HUDEP-2 (cell line): ENCODE measurements around the gene TCFL5.

Experiments used
- DNase-seq, 76 experiments: peaks; one replicate each; lab custom pipeline; 2025; ENCODE audit not compliant: unreplicated experiment in 76 of 76; lab: John Stamatoyannopoulos, UW

The TCFL5 gene

DNA sequence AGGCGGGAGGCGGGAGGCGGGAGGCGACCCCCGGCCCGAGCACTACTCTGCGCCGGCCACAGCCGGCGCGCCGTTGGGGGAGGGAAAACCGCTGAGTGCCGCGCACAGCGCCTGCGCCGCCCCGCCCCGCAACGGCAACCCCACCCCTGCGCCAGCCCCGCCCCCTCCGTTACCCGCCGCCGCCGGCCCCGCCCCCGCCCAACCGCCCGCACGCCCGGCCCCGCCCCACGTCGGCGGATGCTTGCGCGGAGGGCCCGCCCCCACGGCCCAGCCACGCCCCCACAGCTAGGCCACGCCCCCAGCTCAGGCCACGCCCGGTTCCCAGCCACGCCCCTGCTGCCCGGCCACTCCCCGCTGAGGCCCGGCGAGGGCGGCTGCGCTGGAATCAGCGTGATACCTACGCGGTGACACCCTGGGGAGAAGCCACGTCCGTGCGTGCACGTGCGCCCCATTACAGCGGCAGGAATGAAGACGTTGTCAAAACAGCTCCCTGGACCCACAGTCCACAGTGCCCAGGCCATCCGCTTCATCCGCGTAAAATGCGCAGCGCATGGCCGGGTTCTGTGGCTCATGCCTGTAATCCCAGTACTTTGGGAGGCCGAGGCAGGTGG lies at the start of gene TCFL5:
Gene TCFL5 (minus strand): TSS at position 97 of the 611 bp plus-strand sequence. CDS start 152 bp downstream, outside the sequence.
- peak in 74 of 76 experiments; percentile 32 to 96 (median 82) for DNase-seq

DNA sequence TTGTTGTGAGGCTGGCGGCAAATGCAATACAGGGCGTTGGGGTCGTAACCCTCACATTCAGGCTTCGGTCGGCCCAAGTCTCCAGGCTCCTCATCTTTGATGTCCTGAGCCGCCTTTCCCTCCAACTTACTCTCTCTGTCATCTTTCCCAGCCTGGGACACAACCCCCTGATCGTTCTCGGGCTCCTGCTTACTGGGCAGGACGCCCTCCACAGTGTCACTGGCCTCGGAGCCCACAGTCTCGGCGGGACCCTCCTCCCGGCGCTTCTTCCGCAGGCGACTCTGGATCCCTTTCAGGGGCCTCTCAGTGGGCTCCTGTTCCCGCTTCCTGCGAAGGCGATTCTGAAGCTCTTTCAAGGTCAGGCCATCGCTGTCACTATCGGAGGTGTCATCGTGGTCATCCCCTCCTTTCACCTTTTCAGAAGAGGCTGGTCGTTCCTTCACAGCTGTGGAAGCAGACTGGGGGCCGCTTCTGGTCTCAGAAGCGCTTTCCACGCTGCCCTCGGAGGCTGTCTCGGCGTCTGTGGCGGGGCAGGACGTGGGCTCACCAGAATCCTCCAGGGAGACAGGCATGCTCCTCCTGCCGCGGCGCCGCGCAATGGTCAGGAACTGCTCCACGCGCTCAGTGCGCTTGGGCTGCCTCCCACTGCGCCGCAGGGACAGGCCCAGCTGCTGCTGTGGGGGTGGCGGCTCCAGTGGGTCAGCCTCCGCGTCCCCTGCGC lies 49.3 kb upstream of the TCFL5 start:
- no peak for DNase-seq

DNA sequence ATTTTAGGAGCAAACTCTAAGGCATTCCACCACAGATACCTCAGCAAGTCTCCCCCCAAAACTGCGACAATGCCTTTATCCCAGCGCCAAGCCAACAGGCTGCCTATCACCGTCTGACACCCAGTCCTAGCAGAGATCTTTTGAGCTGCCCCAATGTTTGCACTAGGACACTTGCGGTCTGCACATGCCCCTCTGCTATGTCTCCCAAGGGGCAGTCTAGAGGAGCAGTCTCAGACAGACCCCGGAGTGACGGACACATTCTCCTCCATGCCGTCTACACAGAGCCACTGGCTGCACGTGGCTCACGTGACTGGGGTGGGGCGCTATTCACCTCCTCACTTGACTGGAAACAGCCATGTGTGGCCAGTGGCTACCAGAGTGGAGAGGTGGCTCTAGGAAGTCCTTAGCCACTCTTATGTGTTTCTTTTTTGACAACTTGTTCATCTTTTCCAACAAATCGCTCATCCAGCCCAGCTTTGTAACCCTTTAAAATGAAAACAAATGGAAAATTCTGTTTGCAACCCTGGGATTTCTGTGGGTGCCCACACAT lies 48.7 kb upstream of the TCFL5 start:
- DNase-seq = no peak

DNA sequence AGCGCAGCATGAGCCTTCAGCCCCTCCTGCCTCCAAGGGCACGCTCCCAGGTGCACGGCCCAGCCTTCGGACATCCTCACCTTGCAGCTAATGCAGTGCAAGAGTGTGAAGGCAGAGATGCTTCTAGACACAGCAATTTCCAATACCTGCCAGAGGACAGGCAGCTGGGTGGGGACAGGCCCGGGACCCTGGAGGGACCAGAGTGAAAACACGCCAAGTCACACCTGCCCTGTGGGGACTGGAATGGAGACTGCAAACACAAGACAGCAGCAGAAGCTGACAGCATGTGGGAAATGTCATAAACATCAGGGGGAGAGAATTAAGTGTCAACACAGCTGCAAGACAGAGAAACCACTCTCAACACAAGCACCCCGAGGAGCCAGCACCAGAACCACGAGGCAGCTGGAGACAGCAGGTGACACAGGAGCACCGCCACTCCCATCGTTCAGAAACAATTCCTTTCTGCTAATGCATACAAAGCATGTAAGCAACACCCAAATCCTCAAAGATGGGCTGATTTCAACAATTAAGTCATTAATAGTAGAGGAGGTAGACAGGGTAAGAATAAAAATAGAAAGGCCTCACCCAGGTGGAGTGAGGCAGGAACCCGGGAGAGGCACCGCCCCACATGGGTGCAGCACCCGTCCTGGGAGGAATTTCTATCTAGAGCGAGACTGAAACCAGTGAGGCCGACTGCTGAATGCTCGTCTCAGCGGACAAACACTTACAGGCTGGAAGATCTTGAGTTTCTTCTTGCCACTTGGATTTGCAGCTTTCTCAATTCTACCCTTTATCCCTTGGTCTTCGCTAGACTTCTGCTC lies 47.6 kb upstream of the TCFL5 start:
- no peak for DNase-seq

DNA sequence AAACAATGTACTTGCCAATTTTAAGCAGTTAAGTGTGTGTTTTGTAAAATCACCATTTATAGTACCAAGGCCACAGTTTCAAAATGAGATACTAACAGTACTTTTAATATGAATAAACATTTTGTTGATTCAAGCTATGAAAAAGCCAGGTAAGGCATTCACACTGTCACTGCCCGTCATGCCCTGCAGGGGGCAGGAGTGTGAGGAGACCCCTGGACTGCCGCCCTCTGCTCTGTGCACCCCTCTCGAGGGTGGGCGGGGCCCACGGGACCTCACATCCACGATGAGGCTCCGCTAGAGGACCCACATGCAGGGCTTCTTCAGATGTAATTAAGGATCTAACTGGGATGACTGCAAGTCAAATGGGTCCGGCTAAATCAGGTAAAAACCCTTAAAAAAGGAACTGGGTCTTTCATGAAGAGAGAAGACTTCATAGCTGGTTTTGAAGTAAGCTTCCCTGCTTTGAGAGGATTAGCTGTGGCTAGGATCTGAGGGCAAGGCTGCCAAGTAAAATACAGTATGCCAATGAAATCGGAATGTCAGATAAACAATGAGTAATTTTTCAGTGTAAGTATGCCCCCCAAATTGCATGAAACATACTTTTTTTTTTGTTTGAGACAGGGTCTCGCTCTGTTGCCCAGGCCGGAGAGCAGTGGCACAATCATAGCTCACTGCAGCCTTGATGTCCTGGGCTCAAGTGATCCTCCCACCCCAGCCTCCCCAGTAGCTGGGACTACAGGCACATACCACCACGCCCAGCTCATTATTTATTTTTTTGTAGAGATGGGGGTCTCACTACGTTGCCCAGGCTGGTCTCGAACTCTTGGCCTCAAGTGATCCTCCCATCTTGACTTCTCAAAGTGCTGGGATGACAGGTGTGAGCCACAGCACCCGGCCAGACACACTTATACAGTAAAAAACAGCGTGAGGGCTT lies 46.0 kb upstream of the TCFL5 start:
- DNase-seq = no peak

DNA sequence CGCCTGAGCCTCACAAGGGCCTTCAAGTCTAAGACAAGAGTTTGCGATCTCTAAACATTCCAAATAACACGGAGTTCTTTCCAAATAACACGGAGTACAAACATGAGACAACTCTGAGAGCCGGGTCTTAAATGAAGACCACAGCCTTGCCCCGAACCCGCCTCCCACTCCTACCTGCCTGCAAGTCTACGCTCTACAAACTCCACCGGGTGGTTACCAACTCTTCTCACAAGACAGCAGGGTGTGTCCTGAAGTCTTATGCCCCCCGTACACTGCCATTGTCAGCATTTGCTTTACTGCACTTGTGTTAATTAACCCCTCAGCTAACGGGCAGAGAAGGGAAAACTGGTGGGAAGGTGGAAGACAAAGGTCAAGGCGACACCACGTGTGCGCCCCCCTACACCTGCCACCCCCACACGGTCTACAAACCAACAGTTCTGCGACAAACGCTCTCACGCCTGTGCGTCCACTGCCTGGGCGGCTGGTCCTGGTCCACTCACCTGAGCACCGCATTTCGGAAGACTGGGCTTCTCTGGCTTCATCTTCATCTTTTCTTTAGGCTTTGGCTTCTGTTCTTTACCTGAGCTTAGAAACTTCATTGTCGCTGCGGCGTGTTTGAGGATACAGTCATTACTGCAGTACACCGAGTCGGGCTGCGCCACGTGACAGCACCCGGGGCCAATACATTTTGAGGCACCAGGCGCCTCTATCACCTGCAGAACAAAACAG lies 45.2 kb upstream of the TCFL5 start:
- DNase-seq = no peak

DNA sequence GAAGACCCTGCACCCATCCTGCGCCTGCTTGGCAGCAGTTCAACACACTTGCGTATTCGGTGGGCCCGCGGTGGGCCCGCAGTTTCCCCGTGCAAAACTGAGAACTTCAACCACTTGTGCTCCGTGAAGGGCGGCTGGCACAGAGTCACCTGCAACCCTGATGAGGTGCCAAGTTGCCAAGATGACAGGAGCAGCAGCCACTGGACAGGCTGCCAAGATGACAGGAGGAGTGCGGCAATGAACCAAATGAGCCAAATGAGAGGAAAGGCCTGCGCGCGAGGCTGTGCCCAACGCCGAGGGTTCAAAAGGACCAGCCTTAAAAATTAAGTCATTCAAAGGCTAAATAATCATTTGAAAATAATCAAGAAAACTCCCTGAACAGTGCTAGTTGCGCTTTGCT lies 44.6 kb upstream of the TCFL5 start:
- no peak for DNase-seq

DNA sequence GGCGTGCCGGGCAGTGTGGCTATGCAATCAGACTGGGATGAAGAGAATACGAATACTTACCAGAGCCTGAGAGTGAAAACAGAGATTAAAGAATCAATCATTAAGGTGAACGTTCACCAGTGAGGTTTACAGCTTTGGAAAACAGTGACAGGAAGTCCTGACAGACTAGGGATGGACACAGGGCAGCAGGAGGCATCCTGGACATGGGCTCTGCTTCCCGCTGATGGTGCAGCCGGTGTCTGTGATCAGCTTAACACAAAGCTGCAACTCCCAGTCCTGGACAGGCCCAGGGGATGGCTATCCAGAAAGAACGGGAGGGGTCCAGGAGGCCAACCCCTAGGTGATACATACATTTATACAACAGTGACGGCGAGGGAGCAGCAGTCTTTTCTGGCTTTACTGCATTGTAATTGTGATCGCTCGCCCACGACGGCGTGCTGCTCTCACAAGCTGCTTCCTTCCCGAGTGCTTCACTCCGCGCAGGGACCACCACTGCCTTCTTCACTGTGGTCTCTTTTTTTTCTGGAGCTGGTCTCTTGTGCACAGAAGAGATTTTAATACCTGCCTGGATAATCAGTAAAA lies 44.0 kb upstream of the TCFL5 start:
- DNase-seq = no peak

DNA sequence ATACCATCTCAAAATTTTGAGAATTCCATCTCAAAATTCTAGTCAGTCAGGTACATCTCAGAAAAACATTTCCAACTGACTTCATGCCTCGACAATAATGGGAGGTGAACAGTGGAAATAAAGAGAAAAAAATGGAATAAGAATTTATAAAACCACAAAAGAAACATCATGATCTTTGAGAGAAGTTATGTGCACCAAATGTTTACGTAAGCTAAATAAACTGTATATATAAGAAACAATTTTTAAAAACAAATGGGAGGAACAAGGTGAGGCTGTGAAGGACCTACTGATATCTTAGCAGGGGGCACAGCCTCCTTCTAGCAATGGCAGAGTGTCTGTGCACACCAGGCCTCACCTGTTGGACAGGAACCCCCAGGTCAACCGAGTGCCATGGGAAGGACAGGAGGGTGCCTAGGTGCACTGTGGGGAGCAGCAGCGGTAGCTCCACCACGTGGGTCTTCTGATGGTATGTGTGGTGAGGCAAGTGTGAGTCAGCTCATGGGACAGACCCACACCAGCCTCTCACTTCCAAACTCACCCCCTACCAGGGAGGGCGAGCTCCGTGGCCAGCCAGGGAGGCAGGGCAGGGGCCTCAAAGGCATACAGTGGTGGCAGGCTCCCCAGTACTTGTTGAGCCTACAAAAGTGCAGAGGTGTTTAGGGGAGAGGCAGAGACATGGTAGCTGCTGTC lies 41.4 kb upstream of the TCFL5 start:
- no peak for DNase-seq

DNA sequence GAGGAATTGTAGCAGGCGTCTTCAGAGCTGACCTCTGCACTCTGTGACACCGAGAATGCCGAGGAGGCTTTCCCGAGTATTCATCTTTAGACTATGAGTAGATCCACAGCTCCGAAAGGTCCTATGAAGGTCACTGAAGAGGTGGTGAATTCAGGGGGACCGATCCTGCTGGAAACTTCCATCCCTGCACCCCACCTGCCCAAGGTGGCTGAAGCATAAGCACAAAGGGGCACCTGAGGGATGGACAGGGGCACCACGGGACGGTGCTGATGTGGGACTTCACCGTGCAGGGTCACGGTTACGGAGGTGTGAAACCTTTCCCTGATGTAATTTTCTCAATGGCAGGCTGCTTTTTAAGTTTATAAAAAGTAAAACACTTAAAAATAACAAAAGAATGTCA lies 40.3 kb upstream of the TCFL5 start:
- DNase-seq = no peak

DNA sequence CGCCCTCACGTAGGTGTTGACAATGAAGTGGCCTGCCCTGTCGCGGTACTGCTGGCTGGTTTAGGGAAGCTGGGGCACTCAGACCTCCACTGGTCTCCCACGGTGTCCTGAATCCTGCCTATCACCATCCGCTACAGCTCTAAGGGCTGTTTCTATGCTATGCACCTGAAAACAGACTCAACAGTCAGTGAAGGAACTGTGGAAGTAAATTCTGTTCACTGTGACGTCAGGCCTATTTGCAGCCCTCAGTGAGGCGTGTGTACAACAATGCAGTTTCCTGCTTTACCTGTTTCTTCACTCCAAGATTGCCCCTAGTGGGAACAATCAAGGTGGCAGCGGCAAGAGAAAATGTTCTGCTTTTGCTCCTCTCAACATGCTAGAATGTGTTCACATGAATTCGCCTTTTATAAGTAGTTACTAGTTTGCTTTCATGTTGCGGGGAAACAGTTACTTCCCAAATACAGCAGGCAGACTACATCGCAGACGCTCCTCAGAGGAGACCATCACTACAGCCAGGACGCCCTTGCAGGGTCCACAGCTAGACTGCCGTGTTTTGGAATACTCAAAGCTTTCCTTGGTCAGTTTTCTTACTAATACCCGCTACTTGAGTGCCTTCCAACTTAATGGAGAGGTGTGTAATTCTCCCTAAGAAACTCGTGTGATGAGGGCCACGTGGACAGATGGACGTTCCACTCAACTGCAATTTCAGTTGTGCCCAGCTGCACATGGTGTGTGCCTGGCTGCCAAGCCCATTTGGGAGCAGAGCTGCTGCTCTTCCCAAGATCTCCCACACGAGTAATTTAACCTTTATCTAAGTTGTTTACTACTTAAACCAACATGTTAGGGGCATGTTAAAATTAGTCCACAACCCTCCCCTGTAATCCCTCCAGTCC lies 39.3 kb upstream of the TCFL5 start:
- DNase-seq = no peak

DNA sequence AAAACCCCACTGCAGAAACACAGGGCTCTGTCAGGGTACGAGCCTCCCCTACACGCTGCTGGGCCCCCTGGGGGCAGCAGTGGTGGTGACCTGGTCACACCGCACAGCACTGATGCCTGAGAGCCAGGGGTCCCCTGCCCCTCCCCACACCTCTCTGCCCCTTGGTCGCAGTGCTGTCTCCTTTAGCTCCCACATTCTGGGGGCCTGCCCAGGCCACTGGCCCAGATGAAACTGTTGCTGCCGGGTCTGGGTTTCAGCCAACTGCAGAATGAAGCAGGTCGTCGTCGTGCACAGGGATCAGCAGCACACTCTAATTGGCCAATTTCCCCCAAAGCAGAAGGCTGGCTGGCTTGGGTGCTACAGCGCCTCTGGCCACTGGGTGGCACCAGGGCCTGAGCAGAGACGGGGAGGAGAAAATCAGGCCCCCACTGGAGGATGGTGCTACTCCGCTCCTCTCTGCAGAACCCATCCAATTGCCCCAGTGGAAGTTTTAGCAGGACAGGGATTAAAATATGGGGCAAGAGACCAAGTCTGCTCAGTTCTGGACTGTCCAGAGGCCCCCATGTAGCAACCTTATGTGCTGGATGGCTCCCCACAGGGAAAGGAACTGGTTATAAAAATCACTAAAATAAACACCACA lies 38.5 kb upstream of the TCFL5 start:
- peak in 58 of 76 experiments; percentile 6 to 72 (median 40) for DNase-seq

DNA sequence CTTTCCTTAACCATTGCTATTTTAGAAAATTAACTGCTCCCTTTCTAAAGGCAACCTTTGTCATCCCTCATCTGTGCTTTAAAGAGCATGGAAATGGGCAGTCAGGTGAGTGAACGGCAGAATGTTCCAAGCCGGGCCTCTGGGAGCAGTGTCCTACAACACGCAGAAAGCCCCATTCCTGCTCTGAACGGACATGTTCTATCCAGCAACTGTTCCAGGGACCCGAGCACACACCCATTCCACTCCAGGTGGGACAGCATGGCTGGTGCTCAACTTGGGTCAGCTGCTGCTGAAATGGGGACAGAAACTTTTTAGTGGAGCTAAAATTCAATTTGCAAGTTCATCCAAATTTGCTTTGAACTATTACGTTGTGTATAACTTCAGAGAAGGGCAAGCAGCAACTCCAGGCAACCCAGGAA lies 38.0 kb upstream of the TCFL5 start:
- DNase-seq = no peak

DNA sequence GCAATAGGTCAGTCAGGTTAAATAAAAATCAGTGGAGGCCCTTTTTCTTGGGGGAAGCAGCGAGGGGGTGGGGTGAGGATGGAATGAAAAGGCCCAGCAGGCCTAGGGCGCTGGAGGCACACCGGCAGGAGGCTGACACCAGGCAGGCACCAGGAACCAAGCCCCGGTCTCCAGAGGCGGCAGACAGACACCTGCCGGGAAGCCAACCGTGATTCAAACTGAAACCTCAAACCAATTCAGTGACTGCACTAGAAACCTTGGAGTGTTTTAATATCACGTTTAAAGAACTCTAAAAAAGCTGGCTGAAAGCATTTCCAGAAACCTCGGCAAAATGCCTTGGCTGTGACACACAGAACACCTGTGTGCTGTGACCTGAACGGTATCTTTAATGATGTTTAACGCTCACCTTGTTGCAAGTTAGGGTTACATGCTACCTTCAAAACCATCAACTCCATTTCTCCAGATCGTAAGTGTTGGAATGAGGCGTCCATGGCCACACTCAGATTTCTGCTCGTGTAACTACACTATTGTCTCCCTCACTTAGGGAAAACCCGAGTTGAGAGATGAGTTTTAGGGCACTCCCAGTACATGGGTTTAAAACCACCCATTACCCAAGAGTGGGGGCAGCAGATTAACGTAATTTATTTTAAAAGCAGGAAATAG lies 37.5 kb upstream of the TCFL5 start:
- no peak for DNase-seq

DNA sequence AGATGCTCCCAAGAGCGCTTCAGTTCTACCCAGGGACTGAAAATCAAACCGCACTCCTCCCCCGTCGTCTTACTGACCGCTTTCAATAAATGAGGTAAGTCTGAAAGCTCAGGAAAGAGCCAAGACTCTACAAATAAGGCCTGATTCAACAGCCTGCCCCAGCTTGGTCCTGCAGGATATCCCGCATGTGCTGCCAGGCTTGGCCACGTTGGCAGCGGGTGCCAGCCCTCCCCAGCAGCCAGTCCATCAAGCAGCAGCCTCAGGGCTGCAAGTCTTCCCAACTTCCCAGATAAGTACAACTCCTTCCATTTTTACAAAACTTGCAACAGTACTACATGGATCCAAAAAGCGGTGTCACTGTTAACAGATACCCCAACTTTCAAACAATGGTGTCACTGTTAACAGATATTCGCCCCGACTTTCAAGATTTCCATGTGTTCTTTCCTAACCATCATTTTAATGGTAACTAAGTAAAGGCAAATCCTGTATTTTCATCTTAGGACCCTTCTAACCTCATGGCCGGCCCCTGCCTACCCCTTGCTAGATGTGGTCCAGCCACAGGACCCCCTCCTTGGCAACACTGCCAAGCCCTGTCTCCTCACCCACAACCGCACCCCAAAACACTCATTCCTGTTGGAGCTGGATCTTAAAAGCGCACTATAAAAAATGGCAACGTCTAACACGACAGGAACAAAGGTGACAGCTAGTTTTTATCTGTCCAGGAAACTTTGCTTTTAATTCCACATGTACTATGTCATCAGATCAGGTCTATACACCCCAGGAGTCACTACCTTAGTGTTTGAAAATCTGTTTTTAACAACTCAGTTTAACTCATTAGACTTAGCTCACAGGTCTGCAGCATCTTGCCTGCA lies 36.7 kb upstream of the TCFL5 start:
- no peak for DNase-seq

DNA sequence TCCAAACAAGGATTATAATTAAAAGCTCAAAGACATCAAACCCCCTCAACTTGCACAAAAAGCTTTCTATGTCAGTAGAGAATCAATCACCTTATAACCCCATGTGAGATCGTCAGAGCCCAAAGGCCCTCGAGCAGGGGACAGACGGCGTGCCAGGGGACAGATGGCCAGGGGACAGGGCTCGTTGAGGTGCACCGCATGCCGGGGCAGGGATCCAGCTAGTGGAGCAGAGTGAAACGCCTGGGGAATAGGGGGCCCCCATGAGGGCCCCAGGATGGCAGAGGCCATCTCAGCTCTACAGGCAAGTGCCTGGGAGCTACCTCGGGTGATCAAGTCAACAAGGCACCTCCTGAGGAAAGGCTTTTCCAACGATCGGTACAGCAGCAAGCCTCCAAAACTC lies 36.0 kb upstream of the TCFL5 start:
- no peak for DNase-seq
